ENCODE results near the gene MSL3.

DNA sequence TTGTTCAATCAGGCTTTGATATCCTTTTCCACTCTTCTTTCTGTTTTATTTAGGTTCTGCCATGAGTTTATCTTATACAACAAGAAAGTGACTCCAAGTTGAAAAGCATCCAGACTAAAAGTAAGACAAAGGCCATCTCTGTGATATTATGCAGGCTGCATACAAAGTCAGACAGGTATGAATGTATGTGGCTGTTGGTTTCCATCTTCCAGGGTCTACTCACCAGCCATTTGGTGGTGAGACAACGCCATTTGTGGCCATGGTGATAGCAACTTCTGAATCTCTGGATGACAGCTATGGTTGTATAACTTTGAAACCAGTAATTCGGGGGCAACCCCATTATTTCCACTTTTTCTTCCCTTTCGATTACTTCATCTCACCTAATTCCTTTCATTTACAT, 17.2 kb upstream of the MSL3 start:
- TF ChIP-seq, protein P1, sequence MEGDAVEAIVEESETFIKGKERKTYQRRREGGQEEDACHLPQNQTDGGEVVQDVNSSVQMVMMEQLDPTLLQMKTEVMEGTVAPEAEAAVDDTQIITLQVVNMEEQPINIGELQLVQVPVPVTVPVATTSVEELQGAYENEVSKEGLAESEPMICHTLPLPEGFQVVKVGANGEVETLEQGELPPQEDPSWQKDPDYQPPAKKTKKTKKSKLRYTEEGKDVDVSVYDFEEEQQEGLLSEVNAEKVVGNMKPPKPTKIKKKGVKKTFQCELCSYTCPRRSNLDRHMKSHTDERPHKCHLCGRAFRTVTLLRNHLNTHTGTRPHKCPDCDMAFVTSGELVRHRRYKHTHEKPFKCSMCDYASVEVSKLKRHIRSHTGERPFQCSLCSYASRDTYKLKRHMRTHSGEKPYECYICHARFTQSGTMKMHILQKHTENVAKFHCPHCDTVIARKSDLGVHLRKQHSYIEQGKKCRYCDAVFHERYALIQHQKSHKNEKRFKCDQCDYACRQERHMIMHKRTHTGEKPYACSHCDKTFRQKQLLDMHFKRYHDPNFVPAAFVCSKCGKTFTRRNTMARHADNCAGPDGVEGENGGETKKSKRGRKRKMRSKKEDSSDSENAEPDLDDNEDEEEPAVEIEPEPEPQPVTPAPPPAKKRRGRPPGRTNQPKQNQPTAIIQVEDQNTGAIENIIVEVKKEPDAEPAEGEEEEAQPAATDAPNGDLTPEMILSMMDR (IDR thresholded peaks at IDR 0.05), result no peak
- TF ChIP-seq POLR2AphosphoS5 (IDR thresholded peaks at IDR 0.05) (no peak), POLR2A (IDR thresholded peaks at IDR 0.05) (no peak)

Data from gastroesophageal sphincter (tissue), 3 donors.